Activated CD4-positive, alpha-beta memory T cell treated with anti-CD3 and anti-CD28 coated beads for 36 hours (primary cell): ENCODE results near the gene AP2B1. TPM values are rescaled to one million over a fixed set of nuclear protein-coding genes. Genes with fewer than 3 reads are reported as not detected.

Experiments used
- total RNA-seq, 2 experiments: library from RNA; stranded (reverse); gene quantifications; one replicate each; pipeline ENCODE4 v1.2.3, GENCODE V29; 2021

The AP2B1 gene
- total RNA-seq, 2 experiments from 2014 or later: 187 to 192 TPM

Other genes starting within 250 kb of the AP2B1 start
- 10 to 100 TPM; 64.8 to 68.8 TPM for gene SLFN11, start 213.7 kb upstream of the AP2B1 start, total RNA-seq
- 10 to 100 TPM in 1 of 2 experiments, 1 to 10 TPM in 1; 10.0 to 10.7 TPM for gene SLFN12, start 154.8 kb upstream of the AP2B1 start, total RNA-seq
- 10 to 100 TPM; 46.0 to 48.7 TPM for gene SLFN13, start 138.6 kb upstream of the AP2B1 start, total RNA-seq
- gene SLFN12L, start 49.6 kb upstream of the AP2B1 start, total RNA-seq: 10 to 100 TPM; 34.5 to 39.0 TPM
- gene SLFN14, start 26.5 kb upstream of the AP2B1 start, total RNA-seq: not detected
- gene PEX12, start 8.8 kb upstream of the AP2B1 start, total RNA-seq: 1 to 10 TPM; 4.9 to 6.0 TPM
- under 1 TPM; 0.26 to 0.73 TPM for gene RASL10B, start 144.3 kb downstream of the AP2B1 start, total RNA-seq
- gene GAS2L2, start 165.9 kb downstream of the AP2B1 start, total RNA-seq: not detected
- not detected for gene C17orf50, start 173.6 kb downstream of the AP2B1 start, total RNA-seq
- gene MMP28, start 208.3 kb downstream of the AP2B1 start, total RNA-seq: not detected
- 100 to 1,000 TPM; 269 to 271 TPM for gene TAF15, start 222.2 kb downstream of the AP2B1 start, total RNA-seq